PC-3 (cell line): Measurements from ENCODE around the gene PDC. TPM values are rescaled to one million over a fixed set of nuclear protein-coding genes. Genes with fewer than 3 reads are reported as not detected.

ENCODE experiments used
- ATAC-seq: fragments of 200-7000 bp; cut with Tn5 transposase; 2 replicates; pipeline ENCODE4 v1.9.1; 2020; ENCODE audit warnings: mild to moderate bottlenecking, moderate library complexity
- BruUV-seq: library from RNA; stranded (reverse); fragments of 400-500 nt; replicated peaks from 2 replicates; lab custom pipeline; 2021; lab: Mats Ljungman, UMichigan
- CTCF ChIA-PET: fragments of 300-600 bp; sonication (Branson Sonifier 250); formaldehyde crosslinking; loops from one replicate; lab custom pipeline; 2022; ENCODE audit warnings: antibody characterized with exemption; lab: Charles Lee
- POLR2A ChIA-PET: fragments of 300-600 bp; sonication (Branson Sonifier 250); formaldehyde crosslinking; loops from one replicate; lab custom pipeline; 2022; ENCODE audit warnings: antibody characterized with exemption; ENCODE audit not compliant: unreplicated experiment; lab: Charles Lee
- DNase-seq: peaks from one replicate; pipeline ENCODE4 v3.0.0-alpha.2; 2015
- H2AFZ ChIP-seq: fragments of 300-600 bp; sonication (generic); 2 replicates; pipeline ENCODE4 v1.6.0; 2016; ENCODE audit warnings: antibody characterized with exemption, low read length
- H3F3A ChIP-seq: fragments of 300-600 bp; sonication (generic); one replicate; pipeline ENCODE4 v1.6.0; 2017; ENCODE audit warnings: antibody characterized with exemption, low read length, control low read depth, mild to moderate bottlenecking; ENCODE audit not compliant: unreplicated experiment
- H3K27ac ChIP-seq: fragments of 300-600 bp; sonication (generic); 2 replicates; pipeline ENCODE4 v1.5.1; 2016; ENCODE audit warnings: mild to moderate bottlenecking, low read length
- H3K27me3 ChIP-seq: fragments of 300-600 bp; sonication (generic); 2 replicates; pipeline ENCODE4 v1.6.1; 2016; ENCODE audit warnings: low read length, mixed read lengths
- H3K36me3 ChIP-seq: fragments of 300-600 bp; sonication (generic); 2 replicates; pipeline ENCODE4 v1.6.1; 2016; ENCODE audit warnings: low read depth, mixed run types, low read length, mixed read lengths
- H3K4me1 ChIP-seq: fragments of 300-600 bp; sonication (generic); 2 replicates; pipeline ENCODE4 v1.5.1; 2016; ENCODE audit warnings: low read length; ENCODE audit not compliant: insufficient read depth
- H3K4me2 ChIP-seq: fragments of 300-600 bp; sonication (generic); 2 replicates; pipeline ENCODE4 v1.6.0; 2016; ENCODE audit warnings: low read length
- H3K4me3 ChIP-seq: fragments of 300-600 bp; sonication (generic); 2 replicates; pipeline ENCODE4 v1.5.1; 2016; ENCODE audit warnings: mild to moderate bottlenecking, low read length, mixed read lengths
- H3K79me2 ChIP-seq: fragments of 300-600 bp; sonication (generic); 2 replicates; pipeline ENCODE4 v1.6.1; 2017; ENCODE audit warnings: low read length, mixed read lengths
- H3K9ac ChIP-seq: fragments of 300-600 bp; sonication (generic); 2 replicates; pipeline ENCODE4 v1.6.0; 2016; ENCODE audit warnings: mild to moderate bottlenecking, low read length
- H3K9me2 ChIP-seq: fragments of 300-600 bp; sonication (generic); replicated peaks from 2 replicates; pipeline ENCODE4 v1.6.1; 2016; ENCODE audit warnings: mixed run types, low read length, mixed read lengths
- H3K9me3 ChIP-seq: fragments of 300-600 bp; sonication (generic); 2 replicates; pipeline ENCODE4 v1.6.1; 2016; ENCODE audit warnings: low read length, mixed read lengths
- H4K20me1 ChIP-seq: fragments of 300-600 bp; sonication (generic); 2 replicates; pipeline ENCODE4 v1.6.1; 2016; ENCODE audit warnings: low read length, mixed read lengths
- CTCF ChIP-seq: fragments of 300-600 bp; sonication (generic); conservative IDR thresholded peaks from 2 replicates; pipeline ENCODE4 v1.5.1; 2017; ENCODE audit warnings: antibody characterized with exemption, low read depth, mild to moderate bottlenecking, low read length
- EZH2 ChIP-seq: fragments of 300-600 bp; sonication (generic); IDR thresholded peaks from one replicate; pipeline ENCODE4 v1.6.1; 2017; ENCODE audit warnings: antibody characterized with exemption, mild to moderate bottlenecking, low read length; ENCODE audit not compliant: unreplicated experiment
- EZH2phosphoT487 ChIP-seq: fragments of 300-600 bp; sonication (generic); IDR thresholded peaks from 2 replicates; pipeline ENCODE4 v1.6.1; 2018; ENCODE audit warnings: mild to moderate bottlenecking, antibody characterized with exemption, low read length, borderline replicate concordance
- intact Hi-C: fragments of 100-400 bp; cut with micrococcal nuclease; formaldehyde crosslinking; loops from 2 replicates; pipeline ENCODE4 v1.9.0; 2023
- total RNA-seq: library from RNA; depleted of rRNA; stranded (reverse); fragments of >200 nt; gene quantifications from 2 replicates; pipeline ENCODE4 v1.2.3, GENCODE V29; 2014

The PDC gene
- total RNA-seq, 1 experiment from 2014 or later, result not detected

GRCh38 chr1:186502087-186502486, 41.2 kb upstream of the PDC start:
- Histone ChIP-seq H3K4me3 (no peak overlapping the region), H4K20me1 (no peaks in the 10 kb centered on the region), H2AFZ (no peak overlapping the region), H3K9me3 (no peaks in the 10 kb centered on the region), H3F3A (peaks cover 8% of the 10 kb centered on the region), H3K9ac (no peak overlapping the region), H3K36me3 (no peaks in the 10 kb centered on the region), H3K9me2 (no peaks in the 10 kb centered on the region), H3K4me2 (no peak overlapping the region), H3K4me1 (peaks cover 31% of the 10 kb centered on the region), H3K27ac (0 out of 2 replicates have a peak overlapping the region, but pooled peaks have one; percentile 66), H3K79me2 (no peaks in the 10 kb centered on the region), H3K27me3 (no peaks in the 10 kb centered on the region)
- no TSS peak for BruUV-seq
- TF ChIP-seq EZH2 (no peak), EZH2phosphoT487 (no peak), CTCF (no peak)
- ATAC-seq (no peak), DNase-seq (no peak)
- intact Hi-C loops, result no loop called here
- ChIA-PET POLR2A (no interaction called here), CTCF (no interaction called here)

DNA sequence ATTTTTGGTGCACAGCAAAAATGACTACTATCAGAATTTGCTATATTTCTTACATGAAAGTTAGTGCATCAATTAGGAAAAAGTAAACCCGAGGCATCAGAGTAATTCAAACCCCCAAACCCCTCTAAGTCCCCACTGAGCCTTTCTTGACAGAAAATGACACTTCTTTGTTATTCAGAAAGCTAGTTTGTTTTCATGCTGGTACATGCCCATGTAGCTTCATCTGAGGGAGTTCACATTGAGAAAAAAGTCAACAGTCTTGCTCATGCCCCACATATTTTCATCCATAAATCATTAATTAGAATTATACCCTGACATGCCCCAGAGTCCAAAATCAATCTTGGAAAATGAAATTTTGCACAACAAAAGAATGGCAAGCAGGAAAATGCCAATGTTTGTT, 39.9 kb upstream of the PDC start:
- H3K4me3 ChIP-seq, result no peak overlapping the region
- ChIA-PET POLR2A (no interaction called here), CTCF (no interaction called here)
- no peaks in the 10 kb centered on the region for H3K36me3 ChIP-seq
- H2AFZ ChIP-seq, result no peak overlapping the region
- H3K9me3 ChIP-seq, result no peaks in the 10 kb centered on the region
- no peaks in the 10 kb centered on the region for H4K20me1 ChIP-seq
- no peaks in the 10 kb centered on the region for H3K79me2 ChIP-seq
- intact Hi-C loops, result no loop called here
- no peaks in the 10 kb centered on the region for H3K27me3 ChIP-seq
- no TSS peak for BruUV-seq
- DNase-seq, result no peak
- no peak overlapping the region for H3K4me2 ChIP-seq
- H3K4me1 ChIP-seq, result peaks cover 38% of the 10 kb centered on the region
- no peak for TF ChIP-seq CTCF
- TF ChIP-seq EZH2phosphoT487, result no peak
- no peak for TF ChIP-seq EZH2
- no peak overlapping the region for H3K27ac ChIP-seq
- H3F3A ChIP-seq, result peaks cover 8% of the 10 kb centered on the region
- no peak for ATAC-seq
- H3K9ac ChIP-seq, result no peak overlapping the region
- H3K9me2 ChIP-seq, result no peaks in the 10 kb centered on the region

DNA sequence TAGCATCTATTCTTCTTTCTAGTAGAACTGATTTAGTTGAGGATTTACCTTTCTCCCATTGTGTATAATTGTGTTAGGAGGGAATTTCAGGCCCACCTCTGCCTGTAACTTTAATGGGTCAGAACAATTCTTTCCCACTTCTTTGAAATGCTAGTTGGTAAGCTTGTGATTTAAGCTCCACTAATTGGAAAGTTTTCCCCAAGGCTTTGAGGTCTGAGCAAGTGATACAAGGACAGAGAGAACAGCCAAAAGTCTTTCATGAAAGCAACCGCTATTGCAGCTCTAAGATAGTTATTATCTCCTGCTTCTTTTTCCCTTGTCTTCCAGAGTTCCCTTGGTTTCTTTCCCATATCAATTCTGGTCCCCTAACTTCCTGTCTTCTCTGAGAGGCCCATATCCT, 38.7 kb upstream of the PDC start:
- Histone ChIP-seq H3F3A (peaks cover 14% of the 10 kb centered on the region), H3K27ac (peak overlapping the region; percentile 91), H4K20me1 (no peaks in the 10 kb centered on the region), H2AFZ (no peak overlapping the region), H3K4me2 (peak overlapping the region; percentile 43), H3K4me3 (no peak overlapping the region), H3K9me3 (no peaks in the 10 kb centered on the region), H3K9me2 (no peaks in the 10 kb centered on the region), H3K9ac (peak overlapping the region; percentile 60), H3K79me2 (no peaks in the 10 kb centered on the region), H3K4me1 (peaks cover 51% of the 10 kb centered on the region), H3K27me3 (no peaks in the 10 kb centered on the region), H3K36me3 (no peaks in the 10 kb centered on the region)
- TSS peak; percentile 72 for BruUV-seq
- TF ChIP-seq CTCF, result no peak
- no peak for TF ChIP-seq EZH2
- no peak for TF ChIP-seq EZH2phosphoT487
- ChIA-PET POLR2A (no interaction called here), CTCF (interaction anchor here (0.6 kb wide), 1 partner anchor 11 kb away, joined by 4 read pairs; no protein-coding TSS in a partner anchor)
- ATAC-seq (no peak), DNase-seq (no peak)
- intact Hi-C loops, result no loop called here
